ENCODE measurements around the gene TK2. TPM values are rescaled to one million over a fixed set of nuclear protein-coding genes. Genes with fewer than 3 reads are reported as not detected.

Gene TK2
- total and polyA plus RNA-seq, 9 of the 15 experiments (the other 6 are each of a cell fraction or from before 2014, with no cell fraction given), result 1.1 to 10.2 (median 5.3) TPM

DNA sequence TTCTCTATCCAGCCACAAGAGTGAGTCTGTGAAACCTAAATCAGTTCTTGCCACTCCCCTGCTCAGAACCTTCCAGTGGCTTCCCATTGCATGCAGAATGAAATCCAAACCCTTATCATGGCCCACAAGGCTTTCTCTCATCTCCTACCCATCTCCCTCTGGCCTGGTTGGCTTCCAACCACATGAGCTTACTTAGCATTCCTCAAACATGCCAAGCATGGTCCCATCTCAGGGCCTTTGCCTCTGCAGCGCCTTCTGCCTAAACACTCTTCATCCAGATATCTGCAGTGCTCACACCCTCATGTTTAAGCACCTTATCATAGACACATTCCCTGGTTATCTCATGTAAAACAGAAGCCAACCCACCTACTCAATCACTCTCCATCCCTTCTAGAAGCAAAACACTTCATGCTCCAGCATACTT, 15.5 kb downstream of the TK2 start (continued):
- TF ChIP-seq KLF16 (IDR thresholded peaks at IDR 0.05) (peak; percentile 76; the same call in 1 of the 2 replicates), EP300 (IDR thresholded peaks at IDR 0.05; ENCODE audit: low read length) (peak; percentile 53; the same call in 1 of the 2 replicates), CC2D1A (IDR thresholded peaks at IDR 0.05) (peak; percentile 52; the same call in 1 of the 2 replicates), KDM4B (IDR thresholded peaks at IDR 0.05; ENCODE audit: borderline replicate concordance in 2 of 2, low read depth in 1 of 2) (no peak), MEIS2 (IDR thresholded peaks at IDR 0.05; ENCODE audit: partially characterized antibody) (peak; percentile 63), SMARCE1 (IDR thresholded peaks at IDR 0.05) (peak; percentile 44; the same call in 1 of the 2 replicates), ZNF780A (CRISPR knock-in tag; IDR thresholded peaks at IDR 0.05) (no peak), PML (IDR thresholded peaks at IDR 0.05; ENCODE audit: low read length) (peak; percentile 70), DDX20 (tag; IDR thresholded peaks at IDR 0.05; ENCODE audit: low read depth) (no peak), ZNF239 (CRISPR knock-in tag; IDR thresholded peaks at IDR 0.05) (peak; percentile 72), ZEB2 (IDR thresholded peaks at IDR 0.05) (peak; percentile 55; the same call in 1 of the 2 replicates), POLR2AphosphoS5 (IDR thresholded peaks at IDR 0.05; ENCODE audit: control insufficient read depth, insufficient read depth, low read depth, low read length) (peak; percentile 69; the same call in 1 of the 2 replicates), EHMT2 (IDR thresholded peaks at IDR 0.05) (peak; percentile 39; the same call in 1 of the 2 replicates), NFIX (CRISPR knock-in tag; IDR thresholded peaks at IDR 0.05; ENCODE audit: low read depth) (no peak)
- TF ChIP-seq, protein P1, sequence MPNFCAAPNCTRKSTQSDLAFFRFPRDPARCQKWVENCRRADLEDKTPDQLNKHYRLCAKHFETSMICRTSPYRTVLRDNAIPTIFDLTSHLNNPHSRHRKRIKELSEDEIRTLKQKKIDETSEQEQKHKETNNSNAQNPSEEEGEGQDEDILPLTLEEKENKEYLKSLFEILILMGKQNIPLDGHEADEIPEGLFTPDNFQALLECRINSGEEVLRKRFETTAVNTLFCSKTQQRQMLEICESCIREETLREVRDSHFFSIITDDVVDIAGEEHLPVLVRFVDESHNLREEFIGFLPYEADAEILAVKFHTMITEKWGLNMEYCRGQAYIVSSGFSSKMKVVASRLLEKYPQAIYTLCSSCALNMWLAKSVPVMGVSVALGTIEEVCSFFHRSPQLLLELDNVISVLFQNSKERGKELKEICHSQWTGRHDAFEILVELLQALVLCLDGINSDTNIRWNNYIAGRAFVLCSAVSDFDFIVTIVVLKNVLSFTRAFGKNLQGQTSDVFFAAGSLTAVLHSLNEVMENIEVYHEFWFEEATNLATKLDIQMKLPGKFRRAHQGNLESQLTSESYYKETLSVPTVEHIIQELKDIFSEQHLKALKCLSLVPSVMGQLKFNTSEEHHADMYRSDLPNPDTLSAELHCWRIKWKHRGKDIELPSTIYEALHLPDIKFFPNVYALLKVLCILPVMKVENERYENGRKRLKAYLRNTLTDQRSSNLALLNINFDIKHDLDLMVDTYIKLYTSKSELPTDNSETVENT (CRISPR knock-in tag; IDR thresholded peaks at IDR 0.05), result 0 out of 2 replicates have a peak, but pooled peaks have one; percentile 27
- TF ChIP-seq, protein P2, sequence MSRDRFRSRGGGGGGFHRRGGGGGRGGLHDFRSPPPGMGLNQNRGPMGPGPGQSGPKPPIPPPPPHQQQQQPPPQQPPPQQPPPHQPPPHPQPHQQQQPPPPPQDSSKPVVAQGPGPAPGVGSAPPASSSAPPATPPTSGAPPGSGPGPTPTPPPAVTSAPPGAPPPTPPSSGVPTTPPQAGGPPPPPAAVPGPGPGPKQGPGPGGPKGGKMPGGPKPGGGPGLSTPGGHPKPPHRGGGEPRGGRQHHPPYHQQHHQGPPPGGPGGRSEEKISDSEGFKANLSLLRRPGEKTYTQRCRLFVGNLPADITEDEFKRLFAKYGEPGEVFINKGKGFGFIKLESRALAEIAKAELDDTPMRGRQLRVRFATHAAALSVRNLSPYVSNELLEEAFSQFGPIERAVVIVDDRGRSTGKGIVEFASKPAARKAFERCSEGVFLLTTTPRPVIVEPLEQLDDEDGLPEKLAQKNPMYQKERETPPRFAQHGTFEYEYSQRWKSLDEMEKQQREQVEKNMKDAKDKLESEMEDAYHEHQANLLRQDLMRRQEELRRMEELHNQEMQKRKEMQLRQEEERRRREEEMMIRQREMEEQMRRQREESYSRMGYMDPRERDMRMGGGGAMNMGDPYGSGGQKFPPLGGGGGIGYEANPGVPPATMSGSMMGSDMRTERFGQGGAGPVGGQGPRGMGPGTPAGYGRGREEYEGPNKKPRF (IDR thresholded peaks at IDR 0.05; ENCODE audit: low read depth, low read length), result no peak
- TF ChIP-seq, protein P3, sequence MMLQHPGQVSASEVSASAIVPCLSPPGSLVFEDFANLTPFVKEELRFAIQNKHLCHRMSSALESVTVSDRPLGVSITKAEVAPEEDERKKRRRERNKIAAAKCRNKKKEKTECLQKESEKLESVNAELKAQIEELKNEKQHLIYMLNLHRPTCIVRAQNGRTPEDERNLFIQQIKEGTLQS (IDR thresholded peaks at IDR 0.05), result no peak
- TF ChIP-seq, protein P3 (CRISPR knock-in tag; conservative IDR thresholded peaks at IDR 0.05), result no peak
- TF ChIP-seq, protein P4, sequence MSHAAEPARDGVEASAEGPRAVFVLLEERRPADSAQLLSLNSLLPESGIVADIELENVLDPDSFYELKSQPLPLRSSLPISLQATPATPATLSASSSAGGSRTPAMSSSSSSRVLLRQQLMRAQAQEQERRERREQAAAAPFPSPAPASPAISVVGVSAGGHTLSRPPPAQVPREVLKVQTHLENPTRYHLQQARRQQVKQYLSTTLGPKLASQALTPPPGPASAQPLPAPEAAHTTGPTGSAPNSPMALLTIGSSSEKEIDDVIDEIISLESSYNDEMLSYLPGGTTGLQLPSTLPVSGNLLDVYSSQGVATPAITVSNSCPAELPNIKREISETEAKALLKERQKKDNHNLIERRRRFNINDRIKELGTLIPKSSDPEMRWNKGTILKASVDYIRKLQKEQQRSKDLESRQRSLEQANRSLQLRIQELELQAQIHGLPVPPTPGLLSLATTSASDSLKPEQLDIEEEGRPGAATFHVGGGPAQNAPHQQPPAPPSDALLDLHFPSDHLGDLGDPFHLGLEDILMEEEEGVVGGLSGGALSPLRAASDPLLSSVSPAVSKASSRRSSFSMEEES (CRISPR knock-in tag; IDR thresholded peaks at IDR 0.05), result no peak
- TF ChIP-seq, protein P5, sequence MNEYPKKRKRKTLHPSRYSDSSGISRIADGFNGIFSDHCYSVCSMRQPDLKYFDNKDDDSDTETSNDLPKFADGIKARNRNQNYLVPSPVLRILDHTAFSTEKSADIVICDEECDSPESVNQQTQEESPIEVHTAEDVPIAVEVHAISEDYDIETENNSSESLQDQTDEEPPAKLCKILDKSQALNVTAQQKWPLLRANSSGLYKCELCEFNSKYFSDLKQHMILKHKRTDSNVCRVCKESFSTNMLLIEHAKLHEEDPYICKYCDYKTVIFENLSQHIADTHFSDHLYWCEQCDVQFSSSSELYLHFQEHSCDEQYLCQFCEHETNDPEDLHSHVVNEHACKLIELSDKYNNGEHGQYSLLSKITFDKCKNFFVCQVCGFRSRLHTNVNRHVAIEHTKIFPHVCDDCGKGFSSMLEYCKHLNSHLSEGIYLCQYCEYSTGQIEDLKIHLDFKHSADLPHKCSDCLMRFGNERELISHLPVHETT (CRISPR knock-in tag; conservative IDR thresholded peaks at IDR 0.05 in 1 of 2, IDR thresholded peaks at IDR 0.05 in 1 of 2), result no peak
